Measurements from ENCODE around the gene FHL2. TPM values are rescaled to one million over a fixed set of nuclear protein-coding genes. Genes with fewer than 3 reads are reported as not detected.

The FHL2 gene
- total and polyA plus RNA-seq, 2 of the 13 experiments (the other 11 are each of a cell fraction or from before 2014, with no cell fraction given) = 1.9 to 74.8 TPM

DNA sequence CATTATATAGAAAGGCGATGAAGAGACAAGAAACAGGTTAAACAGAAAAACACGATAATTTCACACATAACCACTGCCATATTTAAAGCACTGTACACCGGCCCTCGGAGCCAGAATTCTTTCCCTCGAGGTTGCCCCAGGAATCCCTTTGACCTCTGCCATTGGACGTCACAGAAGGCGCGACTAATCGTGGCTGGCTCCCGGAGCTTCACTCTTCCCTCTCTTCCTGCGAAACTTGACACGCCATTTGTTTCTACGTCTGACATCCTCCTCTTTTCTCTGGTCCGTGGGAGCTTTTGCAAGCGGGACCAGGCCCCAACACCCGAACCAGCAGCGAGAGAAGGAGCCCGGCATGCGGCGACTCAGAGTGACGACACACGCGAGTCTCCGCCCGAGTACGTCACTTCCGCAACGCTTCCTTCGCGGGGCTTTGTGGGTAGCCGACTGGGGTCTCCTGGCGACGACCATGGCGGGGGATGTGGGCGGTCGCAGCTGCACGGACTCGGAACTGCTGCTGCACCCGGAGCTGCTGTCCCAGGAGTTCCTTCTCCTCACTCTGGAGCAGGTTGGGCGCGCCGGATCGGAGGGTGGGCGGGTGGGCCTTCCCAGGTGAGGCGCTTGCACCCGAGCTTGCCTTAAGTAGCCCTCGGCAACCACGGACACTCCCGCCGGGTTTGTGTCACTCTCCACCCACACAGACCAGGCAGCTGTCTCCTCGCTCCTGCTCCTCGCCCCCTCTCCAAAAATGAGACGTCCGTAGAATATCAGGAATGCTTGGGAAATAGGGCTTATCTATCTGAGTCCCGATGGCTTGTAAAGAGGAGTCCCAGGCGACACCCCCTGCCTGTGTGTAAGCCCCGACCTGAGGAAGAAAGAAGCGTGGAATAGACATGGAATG, 61.5 kb downstream of the FHL2 start, which contains the start of gene C2orf49 (continued):
- TF ChIP-seq, protein P1, sequence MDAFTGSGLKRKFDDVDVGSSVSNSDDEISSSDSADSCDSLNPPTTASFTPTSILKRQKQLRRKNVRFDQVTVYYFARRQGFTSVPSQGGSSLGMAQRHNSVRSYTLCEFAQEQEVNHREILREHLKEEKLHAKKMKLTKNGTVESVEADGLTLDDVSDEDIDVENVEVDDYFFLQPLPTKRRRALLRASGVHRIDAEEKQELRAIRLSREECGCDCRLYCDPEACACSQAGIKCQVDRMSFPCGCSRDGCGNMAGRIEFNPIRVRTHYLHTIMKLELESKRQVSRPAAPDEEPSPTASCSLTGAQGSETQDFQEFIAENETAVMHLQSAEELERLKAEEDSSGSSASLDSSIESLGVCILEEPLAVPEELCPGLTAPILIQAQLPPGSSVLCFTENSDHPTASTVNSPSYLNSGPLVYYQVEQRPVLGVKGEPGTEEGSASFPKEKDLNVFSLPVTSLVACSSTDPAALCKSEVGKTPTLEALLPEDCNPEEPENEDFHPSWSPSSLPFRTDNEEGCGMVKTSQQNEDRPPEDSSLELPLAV (CRISPR knock-in tag; conservative IDR thresholded peaks at IDR 0.05; ENCODE audit: low read depth) = no peak
- no peak for TF ChIP-seq ZNF572 (CRISPR knock-in tag; IDR thresholded peaks at IDR 0.05)
- no peak for TF ChIP-seq MBD4 (IDR thresholded peaks at IDR 0.05; ENCODE audit: borderline replicate concordance, low read length)
- TF ChIP-seq CBX5 (CRISPR knock-in tag; IDR thresholded peaks at IDR 0.05; ENCODE audit: borderline replicate concordance) = peak; percentile 43; the same call in 1 of the 2 replicates
- TF ChIP-seq, protein P2, sequence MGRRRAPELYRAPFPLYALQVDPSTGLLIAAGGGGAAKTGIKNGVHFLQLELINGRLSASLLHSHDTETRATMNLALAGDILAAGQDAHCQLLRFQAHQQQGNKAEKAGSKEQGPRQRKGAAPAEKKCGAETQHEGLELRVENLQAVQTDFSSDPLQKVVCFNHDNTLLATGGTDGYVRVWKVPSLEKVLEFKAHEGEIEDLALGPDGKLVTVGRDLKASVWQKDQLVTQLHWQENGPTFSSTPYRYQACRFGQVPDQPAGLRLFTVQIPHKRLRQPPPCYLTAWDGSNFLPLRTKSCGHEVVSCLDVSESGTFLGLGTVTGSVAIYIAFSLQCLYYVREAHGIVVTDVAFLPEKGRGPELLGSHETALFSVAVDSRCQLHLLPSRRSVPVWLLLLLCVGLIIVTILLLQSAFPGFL (CRISPR knock-in tag; IDR thresholded peaks at IDR 0.05) = no peak
- no peak for TF ChIP-seq FOSL1 (CRISPR knock-in tag; IDR thresholded peaks at IDR 0.05; ENCODE audit: borderline replicate concordance)
- TF ChIP-seq JARID2 (CRISPR knock-in tag; IDR thresholded peaks at IDR 0.05; ENCODE audit: insufficient replicate concordance) = peak; percentile 39
- 0 out of 2 replicates have a peak, but pooled peaks have one; percentile 42 for TF ChIP-seq MTA1 (CRISPR knock-in tag; IDR thresholded peaks at IDR 0.05; ENCODE audit: borderline replicate concordance)
- no peak for TF ChIP-seq ZNF747 (CRISPR knock-in tag; IDR thresholded peaks at IDR 0.05; ENCODE audit: borderline replicate concordance)
- no peak for TF ChIP-seq ZNF703 (CRISPR knock-in tag; IDR thresholded peaks at IDR 0.05; ENCODE audit: borderline replicate concordance)
- peak; percentile 49; the same call in 1 of the 2 replicates for TF ChIP-seq BRD4 (CRISPR knock-in tag; IDR thresholded peaks at IDR 0.05)
- TF ChIP-seq, protein P3, sequence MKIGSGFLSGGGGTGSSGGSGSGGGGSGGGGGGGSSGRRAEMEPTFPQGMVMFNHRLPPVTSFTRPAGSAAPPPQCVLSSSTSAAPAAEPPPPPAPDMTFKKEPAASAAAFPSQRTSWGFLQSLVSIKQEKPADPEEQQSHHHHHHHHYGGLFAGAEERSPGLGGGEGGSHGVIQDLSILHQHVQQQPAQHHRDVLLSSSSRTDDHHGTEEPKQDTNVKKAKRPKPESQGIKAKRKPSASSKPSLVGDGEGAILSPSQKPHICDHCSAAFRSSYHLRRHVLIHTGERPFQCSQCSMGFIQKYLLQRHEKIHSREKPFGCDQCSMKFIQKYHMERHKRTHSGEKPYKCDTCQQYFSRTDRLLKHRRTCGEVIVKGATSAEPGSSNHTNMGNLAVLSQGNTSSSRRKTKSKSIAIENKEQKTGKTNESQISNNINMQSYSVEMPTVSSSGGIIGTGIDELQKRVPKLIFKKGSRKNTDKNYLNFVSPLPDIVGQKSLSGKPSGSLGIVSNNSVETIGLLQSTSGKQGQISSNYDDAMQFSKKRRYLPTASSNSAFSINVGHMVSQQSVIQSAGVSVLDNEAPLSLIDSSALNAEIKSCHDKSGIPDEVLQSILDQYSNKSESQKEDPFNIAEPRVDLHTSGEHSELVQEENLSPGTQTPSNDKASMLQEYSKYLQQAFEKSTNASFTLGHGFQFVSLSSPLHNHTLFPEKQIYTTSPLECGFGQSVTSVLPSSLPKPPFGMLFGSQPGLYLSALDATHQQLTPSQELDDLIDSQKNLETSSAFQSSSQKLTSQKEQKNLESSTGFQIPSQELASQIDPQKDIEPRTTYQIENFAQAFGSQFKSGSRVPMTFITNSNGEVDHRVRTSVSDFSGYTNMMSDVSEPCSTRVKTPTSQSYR (CRISPR knock-in tag; IDR thresholded peaks at IDR 0.05; ENCODE audit: borderline replicate concordance) = no peak
- peak; percentile 71; the same call in 1 of the 2 replicates for TF ChIP-seq NFIC (IDR thresholded peaks at IDR 0.05; ENCODE audit: low read length)
- no peak for TF ChIP-seq JDP2 (CRISPR knock-in tag; IDR thresholded peaks at IDR 0.05; ENCODE audit: borderline replicate concordance)
- TF ChIP-seq TCF12 (IDR thresholded peaks at IDR 0.05) = no peak
- no peak; the same call in 1 of the 2 replicates for TF ChIP-seq TCF12 (CRISPR knock-in tag; IDR thresholded peaks at IDR 0.05)
- TF ChIP-seq MAFF (IDR thresholded peaks at IDR 0.05; ENCODE audit: low read depth, low read length) = no peak
- TF ChIP-seq, protein P4, sequence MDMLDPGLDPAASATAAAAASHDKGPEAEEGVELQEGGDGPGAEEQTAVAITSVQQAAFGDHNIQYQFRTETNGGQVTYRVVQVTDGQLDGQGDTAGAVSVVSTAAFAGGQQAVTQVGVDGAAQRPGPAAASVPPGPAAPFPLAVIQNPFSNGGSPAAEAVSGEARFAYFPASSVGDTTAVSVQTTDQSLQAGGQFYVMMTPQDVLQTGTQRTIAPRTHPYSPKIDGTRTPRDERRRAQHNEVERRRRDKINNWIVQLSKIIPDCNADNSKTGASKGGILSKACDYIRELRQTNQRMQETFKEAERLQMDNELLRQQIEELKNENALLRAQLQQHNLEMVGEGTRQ (IDR thresholded peaks at IDR 0.05; ENCODE audit: low read depth, low read length) = no peak
- TF ChIP-seq, protein P4 (CRISPR knock-in tag; IDR thresholded peaks at IDR 0.05; ENCODE audit: borderline replicate concordance) = no peak
- no peak for TF ChIP-seq ZEB1 (IDR thresholded peaks at IDR 0.05; ENCODE audit: insufficient replicate concordance, low read depth)
- no peak for TF ChIP-seq ZNF33A (CRISPR knock-in tag; IDR thresholded peaks at IDR 0.05; ENCODE audit: borderline replicate concordance)
- no peak for TF ChIP-seq ZNF75D (CRISPR knock-in tag; IDR thresholded peaks at IDR 0.05; ENCODE audit: borderline replicate concordance)

Measured in HepG2 (cell line).